Neutrophil (primary cell): ENCODE data around the gene ETFB.
A peak's percentile ranks its signal among the peaks of the same experiment; 100 is the strongest.

ENCODE experiments used
- H3K27ac ChIP-seq: fragments of 200-600 bp; sonication (generic); 2 replicates; pipeline ENCODE4 v1.5.1; 2016; ENCODE audit warnings: mild to moderate bottlenecking, moderate library complexity
- H3K27me3 ChIP-seq: fragments of 200-600 bp; sonication (generic); 2 replicates; pipeline ENCODE4 v1.6.0; 2016; ENCODE audit warnings: mild to moderate bottlenecking
- H3K36me3 ChIP-seq: fragments of 200-600 bp; sonication (generic); 2 replicates; pipeline ENCODE4 v1.5.1; 2017
- H3K4me1 ChIP-seq, 2 experiments: fragments of 200-600 bp in 1 of 2; sonication (generic) in 1 of 2; 1 replicate in 1 of 2; 2 replicates in 1 of 2; pipeline versions ENCODE4 v1.5.1 to v1.6.1; 2013 to 2016; ENCODE audit warnings: low read depth in 1 of 2, low read length in 1 of 2, mild to moderate bottlenecking in 1 of 2, moderate library complexity in 1 of 2; ENCODE audit not compliant: control insufficient read depth in 1 of 2, insufficient read depth in 1 of 2
- H3K4me3 ChIP-seq, 2 experiments: fragments of 200-600 bp in 1 of 2; sonication (generic) in 1 of 2; 1 replicate in 1 of 2; 2 replicates in 1 of 2; pipeline ENCODE4 v1.5.1; 2013 to 2016; ENCODE audit warnings: low read depth in 1 of 2, low read length in 1 of 2, mild to moderate bottlenecking in 1 of 2, moderate library complexity in 1 of 2
- H3K9me3 ChIP-seq: fragments of 200-600 bp; sonication (generic); 2 replicates; pipeline ENCODE4 v1.5.1; 2016
- CTCF ChIP-seq: fragments of 200-600 bp; sonication (generic); IDR thresholded peaks from 2 replicates; pipeline ENCODE4 v1.5.1; 2016; ENCODE audit warnings: antibody characterized with exemption

ETFB gene

DNA sequence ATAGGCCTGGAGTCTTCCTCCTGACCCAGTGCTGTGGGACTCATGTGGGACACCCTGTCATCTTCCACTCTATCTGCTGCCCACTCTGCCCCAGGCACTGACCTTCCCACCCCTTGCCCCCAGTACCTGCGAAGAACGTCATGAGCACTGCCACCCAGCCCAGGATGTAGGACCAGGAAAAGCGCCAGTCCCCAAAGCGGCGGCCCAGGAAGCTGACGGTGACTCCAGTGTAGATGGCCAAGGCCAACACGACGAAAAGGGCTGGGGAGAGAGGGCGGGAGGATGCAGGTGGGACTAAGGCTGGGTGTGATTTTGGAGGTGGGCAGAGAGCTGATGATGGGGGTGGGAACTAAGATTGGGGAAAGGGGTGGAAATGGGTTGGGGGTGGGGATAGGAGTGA is 14.2 kb upstream of the ETFB start:
- Histone ChIP-seq H3K27ac (no peak overlapping the region), H3K27me3 (no peaks in the 10 kb centered on the region), H3K4me1 (peaks cover 14 to 16% of the 10 kb centered on the region in 2 experiments), H3K9me3 (no peaks in the 10 kb centered on the region), H3K4me3 (no peak overlapping the region), H3K36me3 (no peaks in the 10 kb centered on the region)
- TF ChIP-seq CTCF = no peak

DNA sequence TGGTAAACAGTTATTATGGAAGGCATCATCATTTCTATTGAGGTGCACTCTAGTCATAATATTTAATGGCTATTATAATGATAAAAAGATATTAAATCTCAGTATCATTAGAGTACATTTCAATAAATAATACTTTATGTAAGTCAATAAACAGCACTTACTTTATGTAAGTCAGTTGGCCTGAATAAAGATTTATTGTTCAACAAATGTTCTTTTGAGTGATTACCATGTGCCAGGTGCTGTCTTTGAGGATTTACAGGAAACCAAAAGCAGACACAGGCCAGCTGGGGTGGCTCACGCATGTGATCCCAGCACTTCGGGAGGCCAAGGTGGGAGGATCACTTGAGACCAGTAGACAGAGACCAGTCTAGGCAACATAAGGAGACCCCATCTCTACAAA is 11.2 kb upstream of the ETFB start:
- Histone ChIP-seq H3K27me3 (no peaks in the 10 kb centered on the region), H3K9me3 (no peaks in the 10 kb centered on the region), H3K4me1 (peaks cover 39 to 46% of the 10 kb centered on the region in 2 experiments), H3K36me3 (no peaks in the 10 kb centered on the region), H3K27ac (no peak overlapping the region), H3K4me3 (no peak overlapping the region)
- no peak for TF ChIP-seq CTCF

GRCh38 chr19:51375504-51376221 is 9.5 kb upstream of the ETFB start:
- no peak for TF ChIP-seq CTCF

DNA sequence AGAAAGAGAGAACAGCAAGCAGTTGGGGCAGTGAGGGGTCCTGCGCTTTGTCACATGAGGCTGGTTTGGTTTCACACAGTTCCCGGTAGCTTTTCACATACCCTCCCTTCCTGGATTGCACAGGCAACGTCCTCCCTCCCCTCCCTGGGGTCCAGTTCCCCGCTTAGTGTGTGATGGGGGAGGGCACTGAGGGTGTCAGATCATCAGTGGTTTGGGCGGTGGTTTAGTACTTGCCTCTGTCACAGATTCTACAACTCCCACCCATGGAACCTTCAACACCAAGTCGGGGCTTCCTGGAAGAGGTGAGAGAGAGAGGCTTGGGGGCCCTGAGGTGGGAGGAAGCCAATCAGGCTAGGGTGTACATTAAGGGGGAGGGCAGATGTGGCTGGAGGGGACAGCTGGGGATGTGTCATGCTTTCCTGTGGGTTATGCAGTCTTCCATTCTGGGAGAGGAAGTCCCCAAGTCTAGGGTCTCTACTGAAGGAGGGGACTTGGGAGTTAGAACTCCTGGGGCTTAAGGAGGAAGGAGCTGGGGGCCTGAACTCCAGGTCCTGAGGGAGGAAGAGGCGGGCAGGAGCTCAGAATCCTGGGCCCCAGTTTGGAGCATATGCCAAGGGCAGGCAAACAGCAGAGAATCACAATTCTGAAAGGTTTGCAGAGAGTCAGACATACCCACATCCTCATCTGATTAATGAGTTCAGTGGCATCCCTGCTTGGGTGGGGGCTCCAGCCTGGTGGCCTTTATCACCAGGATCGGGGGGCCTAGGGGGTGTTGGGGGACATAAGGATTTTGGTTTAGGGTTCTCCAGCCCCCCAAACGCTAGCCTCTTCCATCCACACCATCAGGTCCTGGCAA is 6.7 kb upstream of the ETFB start, which contains the start of gene NKG7:
Gene NKG7, minus strand, starts transcription at position 6 of the 856 bp plus-strand sequence. CDS start 119 bp downstream, outside the sequence.
- Histone ChIP-seq H3K4me3 (peak within 1 kb of the TSS; percentile 24 to 48), H3K27ac (peak within 1 kb of the TSS; percentile 85)

More at GRCh38 chr19:51375504-51376221, 9.5 kb upstream of the ETFB start:
- Histone ChIP-seq H3K27me3 (no peaks in the 10 kb centered on the region), H3K4me3 (no peak overlapping the region), H3K4me1 (peaks cover 57 to 63% of the 10 kb centered on the region in 2 experiments), H3K36me3 (no peaks in the 10 kb centered on the region), H3K27ac (peak overlapping the region; percentile 85), H3K9me3 (no peaks in the 10 kb centered on the region)

More for the DNA sequence above, 6.7 kb upstream of the ETFB start, which contains the start of gene NKG7:
- Histone ChIP-seq H3K36me3 (no peaks in the 10 kb centered on the region), H3K27me3 (no peaks in the 10 kb centered on the region), H3K9me3 (no peaks in the 10 kb centered on the region), H3K4me1 (peaks cover 82 to 85% of the 10 kb centered on the region in 2 experiments)
- no peak for TF ChIP-seq CTCF
